ENCODE results near the gene TMEM207.
"Not testable (repeated sequence)": the region's sequence is repeated elsewhere in the genome, so short reads cannot be mapped to it uniquely, and the experiment has no call there.

TMEM207 gene

DNA sequence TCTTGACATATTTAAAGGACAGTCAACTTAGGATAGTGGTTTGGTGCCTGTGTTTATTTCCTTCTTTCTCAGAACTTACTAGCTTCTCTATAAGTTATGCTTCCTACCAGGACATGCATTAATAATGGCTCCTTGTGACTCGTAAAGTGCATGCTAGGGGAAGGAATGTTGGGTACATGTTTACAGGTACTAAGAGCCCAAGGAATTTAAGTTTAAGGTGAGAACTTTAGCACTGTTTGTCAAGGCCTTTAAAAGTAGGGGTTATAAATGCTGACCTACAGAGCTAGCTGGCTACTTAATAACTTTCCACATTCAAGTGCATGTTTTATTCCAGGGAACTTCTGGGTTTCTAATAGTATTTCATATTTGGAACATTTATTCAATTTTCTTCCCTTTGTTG, at the start of gene TMEM207:
Gene TMEM207, minus strand, starts transcription at position 101 of the 400 bp plus-strand sequence. Its CDS starts 92 bp downstream, at position 9.
- DNase-seq, result no peak

DNA sequence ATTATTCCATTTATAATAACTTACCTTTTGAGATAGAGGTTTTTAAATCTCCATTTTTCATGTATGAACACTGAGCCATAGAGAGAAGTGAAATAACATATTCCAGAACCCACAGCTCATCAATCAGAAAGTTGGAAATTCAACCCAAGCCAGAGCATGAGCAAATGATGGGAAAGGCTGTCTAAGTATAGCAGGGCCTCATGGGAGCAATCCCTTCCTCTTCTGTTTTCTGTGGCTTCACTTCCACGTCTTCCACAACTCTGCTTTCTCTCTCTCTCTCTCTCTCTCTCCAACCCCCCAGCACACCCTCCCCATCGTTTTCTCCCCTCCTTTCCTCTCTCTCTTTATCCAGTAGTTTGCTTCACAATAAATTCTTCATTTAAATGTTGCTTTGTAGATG, 49.4 kb upstream of the TMEM207 start:
- DNase-seq, result no peak

DNA sequence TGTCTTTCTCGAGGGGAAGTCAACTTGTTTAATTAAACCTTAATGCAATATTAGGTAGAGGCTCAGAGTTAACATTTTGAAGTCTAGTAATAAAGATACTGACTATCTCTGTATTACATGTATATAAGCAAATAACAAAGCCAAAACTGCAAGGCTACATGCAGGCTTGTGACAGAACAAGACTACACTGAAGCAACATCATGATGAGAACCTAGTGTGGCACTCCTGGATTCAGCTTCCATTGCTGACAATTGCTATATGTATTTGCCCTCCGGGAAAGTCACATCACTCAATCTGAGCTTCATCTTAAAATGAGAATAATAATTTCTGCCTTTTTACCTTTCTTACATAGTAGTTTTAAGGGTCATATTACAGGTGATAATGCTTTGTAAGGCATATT, 48.6 kb upstream of the TMEM207 start:
- no peak for DNase-seq

DNA sequence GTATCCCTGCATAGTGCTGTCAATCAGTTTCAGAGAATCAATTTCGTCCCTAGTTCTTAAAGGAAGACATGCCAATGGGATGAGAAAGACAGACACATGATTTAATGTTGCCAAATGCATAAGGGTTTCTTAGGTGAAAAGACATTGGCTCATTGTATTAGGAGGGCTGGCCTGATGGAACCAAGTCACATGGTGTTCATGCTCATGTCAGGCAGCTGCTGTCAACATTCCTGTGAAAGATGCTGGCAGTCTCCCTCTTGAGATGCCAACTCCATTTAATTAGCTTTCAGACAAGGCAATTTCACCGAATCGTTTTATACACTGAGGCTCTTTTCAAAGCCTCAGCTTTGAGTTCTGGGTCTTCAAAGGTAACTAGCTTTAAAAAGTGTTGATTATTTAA, 48.1 kb upstream of the TMEM207 start:
- no peak for DNase-seq

DNA sequence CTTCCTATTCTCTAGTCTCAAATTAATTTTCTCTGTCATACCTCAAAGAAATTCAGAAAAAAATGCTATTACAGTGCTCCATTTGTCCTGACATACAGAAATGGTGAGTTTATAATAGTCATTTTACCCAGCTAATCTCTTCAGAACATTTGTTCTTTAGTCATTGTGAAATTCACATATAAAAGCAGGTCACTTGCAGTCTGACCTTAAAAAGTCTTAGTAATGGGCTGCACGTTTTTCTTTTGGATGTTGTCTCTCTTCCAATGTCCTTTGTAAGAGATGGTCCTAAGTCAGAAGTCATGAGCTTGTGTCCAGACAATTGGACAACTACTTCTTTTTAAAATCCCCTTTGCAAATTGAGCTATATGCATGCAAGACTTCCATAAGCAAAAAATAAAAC, 47.2 kb upstream of the TMEM207 start:
- no peak for DNase-seq

DNA sequence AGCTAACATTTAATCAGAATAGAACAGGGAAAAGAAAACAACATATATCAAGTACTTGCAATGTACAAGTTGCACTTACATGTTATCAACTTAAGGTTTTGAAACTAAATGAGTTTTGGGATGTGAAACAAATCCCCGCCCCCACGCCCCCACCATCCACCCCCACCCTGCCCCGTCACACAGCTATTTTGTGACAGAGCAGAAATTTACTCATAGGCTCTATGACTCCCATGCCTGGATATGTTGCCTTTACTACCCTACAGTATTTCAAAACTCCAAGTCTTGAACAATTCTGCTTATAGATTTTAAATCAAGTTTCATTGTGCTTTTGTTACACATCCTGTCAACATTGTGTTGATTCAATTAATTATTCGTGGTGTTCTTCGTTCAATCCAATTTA, 46.1 kb upstream of the TMEM207 start:
- DNase-seq, result no peak

DNA sequence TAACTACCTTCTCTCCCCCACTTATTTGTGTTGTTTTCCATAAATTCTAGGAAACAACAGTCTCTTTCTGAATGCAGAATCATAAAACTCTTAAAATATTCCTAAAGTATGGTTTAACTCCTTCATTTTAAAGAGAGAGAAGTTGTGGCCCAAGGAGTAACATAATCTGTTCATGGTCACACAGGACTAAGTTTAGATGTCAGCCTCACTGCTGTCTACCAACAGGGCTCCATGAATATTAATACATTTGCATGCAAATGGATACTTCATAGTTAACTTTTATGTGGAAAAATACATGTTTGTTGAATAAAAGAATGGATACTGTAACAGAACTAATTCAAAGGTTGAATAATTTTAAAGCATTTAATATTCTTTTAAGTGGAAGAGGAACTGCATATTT, 45.7 kb upstream of the TMEM207 start:
- DNase-seq, result no peak

DNA sequence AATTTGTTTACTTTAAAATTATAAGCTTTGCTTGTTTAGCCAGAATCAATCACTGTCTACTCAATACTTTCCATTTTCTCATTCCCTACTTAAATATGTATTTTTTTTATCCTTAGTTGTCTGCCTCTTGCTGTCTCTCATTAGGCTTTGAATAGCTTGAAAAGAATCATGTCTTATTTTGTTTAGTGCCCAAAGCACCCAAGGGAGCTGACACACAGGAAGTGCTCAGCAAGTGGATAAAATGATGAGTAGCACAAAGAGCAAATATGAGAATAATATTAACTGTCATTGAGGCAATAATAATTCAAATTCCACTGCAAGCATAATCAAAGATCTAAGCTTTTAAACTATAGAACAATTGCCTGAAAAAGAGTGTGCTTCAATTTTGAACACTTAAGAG, 45.2 kb upstream of the TMEM207 start:
- no peak for DNase-seq

DNA sequence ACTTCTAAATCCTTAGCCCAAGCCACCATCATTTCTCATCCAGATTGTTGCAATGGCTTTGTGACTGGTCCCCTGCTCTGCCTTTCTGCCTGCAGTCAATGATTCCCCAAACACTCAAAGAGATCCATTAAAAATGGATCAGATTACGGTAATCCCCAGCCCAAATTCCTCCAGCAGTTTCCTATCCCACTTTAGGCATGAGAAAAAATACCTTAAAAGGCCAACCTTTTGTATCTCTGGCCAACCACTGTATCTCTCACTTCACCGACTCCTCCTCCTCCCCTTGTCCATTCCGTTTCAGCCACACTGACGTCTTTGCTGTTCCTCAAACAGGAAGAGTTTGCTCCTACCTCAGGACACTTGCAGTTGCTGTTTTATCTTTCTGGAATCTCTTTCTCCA, 43.3 kb upstream of the TMEM207 start:
- DNase-seq, result no peak

DNA sequence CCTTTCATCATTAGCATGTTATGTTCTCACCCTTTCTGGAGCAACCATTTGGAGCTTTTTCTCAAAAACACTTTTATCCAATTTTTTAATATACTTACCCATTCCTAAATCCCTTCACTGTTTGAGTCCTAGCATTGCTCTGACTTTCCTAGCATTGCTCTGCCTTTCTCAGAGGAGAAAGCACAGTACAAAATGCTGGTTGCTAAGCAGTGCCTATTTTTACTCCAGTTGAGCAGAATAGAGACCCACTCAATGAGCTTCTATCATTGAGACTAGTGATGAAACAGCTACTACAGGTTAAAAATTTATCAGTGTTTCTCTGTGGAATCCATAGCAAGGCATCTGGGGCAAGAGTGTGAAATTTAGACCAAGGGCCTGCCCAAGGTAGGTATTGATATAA, 42.4 kb upstream of the TMEM207 start:
- no peak for DNase-seq

DNA sequence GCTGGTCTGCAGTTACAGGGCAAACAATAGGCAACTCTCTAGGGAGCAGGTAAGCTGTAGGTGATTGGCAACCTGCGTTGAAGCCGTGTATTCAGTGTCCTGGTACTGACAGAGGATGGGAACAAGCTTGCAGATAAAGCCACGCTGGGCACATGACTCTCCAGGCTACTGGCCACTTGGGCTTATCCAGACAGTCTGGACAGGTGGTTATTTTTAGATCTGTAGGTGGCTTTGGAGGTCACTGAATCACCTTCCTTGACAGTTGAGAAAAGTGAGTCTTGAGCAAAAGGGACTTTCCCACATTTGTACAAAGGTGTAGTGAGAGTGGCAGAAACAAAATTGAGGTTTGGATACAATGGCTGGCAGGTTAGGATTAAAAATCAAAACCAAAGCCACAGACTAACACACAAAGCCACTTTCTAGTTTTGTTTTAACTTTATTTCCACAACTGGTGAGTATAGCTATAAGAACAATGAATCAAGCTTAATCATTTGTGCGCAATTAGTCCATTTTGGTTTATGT, 41.9 kb upstream of the TMEM207 start:
- no peak for DNase-seq

DNA sequence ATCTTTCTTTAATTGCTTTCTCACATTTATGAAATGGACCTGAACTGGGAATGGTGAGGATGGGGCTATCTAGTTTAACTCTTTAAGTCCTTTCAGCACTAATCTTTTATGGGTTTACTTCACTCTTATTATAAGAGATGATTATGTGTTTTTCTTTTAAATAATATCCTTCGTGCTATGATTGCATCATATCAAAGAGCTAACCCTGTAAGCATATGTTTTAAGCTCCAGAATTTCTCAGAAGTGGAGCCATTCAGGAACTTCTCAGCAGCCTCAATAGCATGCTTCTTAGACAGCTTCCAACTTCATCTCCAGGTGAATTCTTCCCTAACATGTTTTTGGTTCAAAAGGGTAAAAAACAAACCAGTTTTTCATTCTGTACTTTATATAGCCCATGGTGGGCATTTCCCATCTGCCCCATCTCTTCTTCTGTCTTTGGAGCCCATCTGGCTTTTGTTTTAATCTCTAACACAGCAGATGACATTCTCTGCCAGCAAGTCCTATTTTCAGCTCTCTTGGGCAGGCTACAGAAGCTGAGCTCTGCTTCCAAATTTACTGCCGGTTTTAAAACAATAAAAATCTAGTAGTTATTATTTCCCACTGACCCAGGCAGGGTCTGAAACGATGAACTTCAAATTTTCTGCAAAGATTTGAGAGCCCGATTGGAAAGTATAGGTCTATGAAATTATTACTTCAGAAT, 37.4 kb upstream of the TMEM207 start:
- DNase-seq, result no peak

DNA sequence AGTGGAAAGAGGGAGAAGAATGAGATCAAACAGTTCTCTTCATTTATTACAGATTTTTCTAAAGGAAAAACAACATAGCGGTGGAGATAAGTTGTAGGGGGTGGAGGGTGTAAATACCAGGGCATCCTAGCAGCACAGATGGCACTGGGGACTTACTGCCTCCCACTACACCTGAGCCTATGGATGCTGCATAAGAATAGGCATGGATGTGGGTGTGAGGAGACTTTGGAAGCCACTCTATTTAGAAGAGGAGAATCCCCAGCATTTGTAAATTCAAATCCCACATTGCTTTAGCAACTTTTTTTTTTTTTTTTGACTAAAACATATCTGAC, 36.8 kb upstream of the TMEM207 start:
- DNase-seq, result no peak

DNA sequence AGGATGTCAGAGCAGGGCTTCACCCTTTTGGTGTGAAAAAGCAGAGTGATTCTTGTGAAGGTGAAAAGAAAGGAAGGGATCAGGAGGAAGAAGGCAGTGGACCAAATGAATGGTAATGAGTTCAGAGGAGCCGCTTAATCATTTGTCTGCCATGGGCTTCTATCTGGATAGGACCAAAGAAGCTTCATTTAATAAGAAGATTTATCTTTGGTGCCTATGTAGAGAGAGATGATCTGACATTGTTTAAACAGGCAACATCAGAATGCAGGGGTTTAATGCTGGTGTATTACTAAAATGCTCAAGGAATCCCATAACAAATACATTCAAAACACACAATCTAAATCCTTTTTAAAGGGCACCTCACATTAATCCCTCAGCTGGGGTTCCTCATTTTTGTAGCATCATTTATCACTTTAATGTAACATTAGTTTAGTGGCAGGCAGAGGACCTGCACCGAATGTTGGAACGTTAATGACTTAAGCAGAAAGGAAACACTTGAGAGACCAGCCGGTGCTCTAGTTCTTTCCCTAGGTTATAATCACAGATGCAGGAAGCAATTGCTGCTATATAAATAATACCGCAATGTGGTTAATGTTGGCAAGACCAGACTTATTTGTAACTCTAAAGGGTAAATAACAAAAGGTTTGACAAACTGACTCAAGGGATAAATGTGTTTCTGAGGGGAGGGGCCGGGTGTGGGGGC, 36.3 kb upstream of the TMEM207 start:
- no peak for DNase-seq

DNA sequence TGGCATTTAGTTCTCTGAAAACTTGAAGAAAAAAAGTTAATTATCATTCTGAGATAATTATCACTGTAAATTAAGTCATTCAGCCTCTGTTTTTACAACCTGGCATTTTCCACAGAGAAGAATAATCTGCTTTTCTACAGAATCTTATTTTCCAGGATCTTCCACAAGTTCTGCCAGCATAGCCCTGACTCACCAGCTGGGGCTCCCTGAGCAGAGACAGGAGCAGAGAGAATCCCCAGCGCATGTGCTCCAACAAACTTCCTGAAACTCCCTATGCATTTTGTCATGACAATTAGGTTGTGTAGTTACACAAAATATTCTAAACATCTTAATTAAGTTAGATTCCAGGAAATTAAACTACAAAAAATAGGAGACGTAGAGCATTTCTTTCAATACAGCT, 32.1 kb upstream of the TMEM207 start:
- no peak for DNase-seq

DNA sequence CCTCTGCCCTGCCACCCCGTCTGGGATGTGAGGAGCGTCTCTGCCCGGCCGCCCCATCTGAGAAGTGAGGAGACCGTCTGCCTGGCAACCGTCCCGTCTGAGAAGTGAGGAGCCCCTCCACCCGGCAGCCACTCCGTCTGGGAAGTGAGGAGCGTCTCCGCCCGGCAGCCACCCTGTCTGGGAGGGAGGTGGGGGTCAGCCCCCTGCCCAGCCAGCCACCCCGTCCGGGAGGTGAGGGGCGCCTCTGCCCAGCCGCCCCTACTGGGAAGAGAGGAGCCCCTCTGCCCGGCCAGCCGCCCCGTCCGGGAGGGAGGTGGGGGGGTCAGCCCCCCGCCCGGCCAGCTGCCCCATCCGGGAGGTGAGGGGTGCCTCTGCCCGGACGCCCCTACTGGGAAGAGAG, 23.6 kb upstream of the TMEM207 start:
- not testable (repeated sequence) for DNase-seq

DNA sequence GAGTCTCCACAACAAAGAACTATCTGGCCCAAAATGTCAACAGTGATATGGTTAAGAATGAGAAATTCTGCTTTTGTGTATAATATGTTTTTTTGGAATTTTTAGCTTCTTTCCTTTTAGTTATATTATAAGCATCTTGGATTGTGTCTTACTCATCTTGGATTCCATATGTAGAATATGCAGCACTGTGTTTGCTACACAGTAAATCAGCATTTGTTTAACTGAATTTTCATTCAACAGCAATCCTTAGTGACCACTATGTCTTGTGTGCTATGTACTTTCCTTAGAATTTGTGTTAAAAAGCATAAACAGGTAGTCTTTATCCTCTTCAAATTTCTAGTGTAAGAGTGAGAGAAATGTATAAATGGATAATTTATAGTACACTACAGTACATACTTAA, 18.2 kb upstream of the TMEM207 start:
- DNase-seq, result no peak

DNA sequence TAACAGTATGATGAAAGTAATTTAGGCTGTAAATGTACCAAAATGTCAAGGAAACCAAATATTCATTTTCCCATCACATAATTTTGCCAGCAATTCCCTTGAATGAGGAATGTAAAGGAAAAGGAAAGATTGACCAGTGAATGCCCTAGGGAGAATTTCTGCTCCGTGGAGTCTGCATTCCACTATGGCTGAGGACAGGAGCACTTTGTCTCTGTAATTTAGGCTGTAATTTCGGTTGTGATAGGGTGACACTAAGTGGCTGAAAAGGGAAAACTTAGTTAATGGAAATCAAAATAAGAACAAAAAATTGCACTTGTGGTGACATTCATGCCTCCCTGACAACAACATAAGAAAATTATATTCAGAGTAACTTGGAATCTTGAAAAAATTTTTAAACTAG, 8.3 kb upstream of the TMEM207 start:
- DNase-seq, result no peak

DNA sequence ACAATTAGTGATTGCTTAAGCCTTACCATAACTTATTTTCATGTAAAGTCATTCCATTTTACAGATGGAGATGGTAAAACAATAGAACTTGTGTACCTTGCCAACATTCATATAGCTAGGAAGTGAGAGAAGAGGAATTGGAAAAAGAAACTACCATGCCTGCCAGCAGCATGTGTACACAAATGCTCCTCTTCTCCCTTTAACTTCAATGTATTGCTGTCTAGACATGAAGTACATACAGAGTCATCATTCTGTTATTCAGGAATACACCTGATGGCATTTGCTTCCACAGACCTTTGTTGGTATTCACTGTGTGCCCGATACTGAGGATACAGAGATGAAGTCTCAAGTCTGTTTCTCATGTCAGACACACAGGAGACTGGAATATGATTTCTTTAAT, 7.1 kb upstream of the TMEM207 start:
- DNase-seq, result no peak

DNA sequence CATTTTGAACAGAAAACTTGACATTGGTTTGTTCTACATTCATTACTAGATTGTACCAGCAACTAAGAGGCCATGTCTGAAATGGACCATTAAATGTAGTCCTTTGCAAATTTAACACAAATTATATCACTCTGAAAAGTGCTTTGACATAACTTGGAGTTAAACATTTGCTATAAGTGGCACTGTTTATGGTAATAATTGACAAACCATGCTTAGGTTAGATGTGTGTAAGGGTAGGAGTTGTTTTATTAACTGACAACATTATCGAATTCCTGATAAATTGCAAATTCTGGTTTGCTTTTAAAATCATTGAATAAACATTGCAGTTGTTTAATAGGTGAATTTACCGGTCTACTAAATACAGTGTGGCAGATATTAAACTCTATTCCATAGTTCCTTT, 6.1 kb upstream of the TMEM207 start:
- no peak for DNase-seq

DNA sequence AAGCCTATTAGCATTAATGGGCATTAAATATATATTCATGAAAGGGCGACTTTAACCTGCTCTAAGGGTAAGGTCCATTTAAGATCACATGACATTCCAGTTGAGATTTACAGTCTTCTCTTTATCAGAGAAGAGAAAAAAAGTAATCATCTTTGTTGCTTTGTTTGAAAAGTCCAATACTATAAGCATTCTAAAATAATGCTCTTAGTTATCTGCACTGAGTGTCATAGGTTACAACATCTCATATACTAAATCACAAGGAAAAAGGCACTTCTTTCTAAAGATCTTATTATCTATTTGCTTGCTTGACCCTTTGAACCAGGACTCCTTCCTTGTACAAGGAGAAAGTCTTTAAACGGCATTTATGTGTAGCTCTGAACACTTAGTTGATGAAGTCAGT, 1.4 kb downstream of the TMEM207 start:
- DNase-seq, result no peak

DNA sequence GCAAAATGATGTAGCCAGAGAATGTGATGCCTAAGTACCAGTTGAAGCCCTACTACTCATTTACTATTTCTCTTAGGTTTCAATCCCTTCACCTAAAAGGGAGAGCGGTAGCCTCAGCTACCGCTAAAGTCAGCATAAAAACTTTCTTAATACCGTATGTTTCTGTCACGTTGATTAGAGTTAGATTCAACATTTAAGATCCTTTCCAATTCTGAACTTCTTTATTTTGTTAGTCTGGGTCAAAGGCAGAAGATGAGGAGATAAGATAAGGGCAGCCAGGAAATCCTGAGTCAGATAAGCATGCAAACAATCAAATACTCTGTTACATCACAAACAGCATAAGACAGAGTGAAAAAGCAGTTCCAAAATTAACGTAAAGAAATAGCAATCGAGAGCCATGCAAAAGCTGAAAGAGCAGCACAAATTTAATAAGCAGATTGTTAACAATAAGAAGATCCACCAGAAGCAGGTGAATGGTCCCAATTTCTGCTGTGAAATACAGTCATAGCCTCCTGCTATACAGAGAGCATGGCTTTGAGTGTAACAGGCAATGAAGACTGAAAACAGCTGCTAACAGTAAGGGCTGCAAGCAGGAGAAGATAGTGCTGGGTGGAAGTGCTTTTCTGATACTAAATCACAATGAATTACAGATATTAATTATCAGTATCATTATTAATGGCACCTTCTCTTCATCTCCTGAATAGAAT, 3.0 kb downstream of the TMEM207 start:
- DNase-seq, result no peak

DNA sequence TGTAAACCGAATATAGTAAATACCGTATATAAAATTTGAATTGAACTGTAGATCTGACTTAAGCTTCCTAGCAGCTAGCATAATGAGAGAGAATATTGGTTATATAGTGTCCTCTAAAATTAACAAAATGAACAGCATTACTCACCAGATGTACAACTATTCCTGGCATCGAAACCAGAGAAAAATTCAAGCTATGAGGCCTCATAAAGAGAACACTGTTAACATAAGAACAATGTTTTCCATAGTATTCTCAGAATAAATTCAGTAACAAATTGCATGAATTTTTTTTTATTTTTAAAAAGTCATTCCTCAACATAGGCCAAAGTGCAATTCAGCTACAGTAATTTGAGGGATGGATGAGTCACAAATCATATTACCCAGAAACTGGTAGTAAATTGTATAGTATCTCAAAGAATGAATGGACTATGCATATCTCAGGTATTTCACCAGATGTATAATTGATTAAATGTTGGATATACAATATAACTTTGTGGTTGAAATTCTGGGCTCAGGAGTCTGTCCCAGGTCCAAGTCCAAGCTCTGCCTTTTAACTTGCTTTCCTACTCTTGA, 5.0 kb downstream of the TMEM207 start:
- no peak for DNase-seq

DNA sequence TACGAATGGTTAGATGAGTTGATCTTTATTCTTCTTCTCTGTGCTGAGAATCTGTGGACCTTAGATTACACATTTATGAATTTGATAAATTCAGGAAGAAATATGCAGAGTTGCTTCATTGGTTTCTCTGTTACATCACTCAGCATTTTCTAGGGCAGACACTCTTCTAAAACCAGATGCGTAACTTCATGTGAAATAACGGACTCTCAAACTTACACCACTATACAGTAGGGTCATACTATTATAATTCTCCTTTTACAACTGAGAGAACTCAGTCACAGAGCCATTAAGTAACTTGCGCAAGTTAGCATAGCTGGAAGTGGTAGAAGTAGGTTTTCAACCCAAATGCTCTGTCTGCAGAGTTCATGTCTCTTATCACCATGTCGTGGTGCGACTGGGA, 5.7 kb downstream of the TMEM207 start:
- no peak for DNase-seq

Measured in NCI-H748 treated with DMSO at 0.1 percent for 48 hours (cell line).